ENCODE results near the gene MTX3.

The MTX3 gene

GRCh38 chr5:79966448-79966847 lies 24.6 kb downstream of the MTX3 start:
- Histone ChIP-seq H3K27ac (ENCODE audit: extremely low read depth, low read depth, low read length) (no peak overlapping the region), H3K36me3 (ENCODE audit: control insufficient read depth in 2 of 2, insufficient read depth in 1 of 2, low read length in 2 of 2) (no peaks in the 10 kb centered on the region), H3K9me3 (ENCODE audit: control insufficient read depth, insufficient read depth, low read depth, low read length) (no peaks in the 10 kb centered on the region), H3K4me3 (ENCODE audit: low read depth, low read length) (no peak overlapping the region), H3K4me1 (ENCODE audit: control insufficient read depth, insufficient read depth, low read length) (no peaks in the 10 kb centered on the region)
- ChIA-PET CTCF (no interaction called here), POLR2A (no interaction called here)
- TF ChIP-seq, protein P1, sequence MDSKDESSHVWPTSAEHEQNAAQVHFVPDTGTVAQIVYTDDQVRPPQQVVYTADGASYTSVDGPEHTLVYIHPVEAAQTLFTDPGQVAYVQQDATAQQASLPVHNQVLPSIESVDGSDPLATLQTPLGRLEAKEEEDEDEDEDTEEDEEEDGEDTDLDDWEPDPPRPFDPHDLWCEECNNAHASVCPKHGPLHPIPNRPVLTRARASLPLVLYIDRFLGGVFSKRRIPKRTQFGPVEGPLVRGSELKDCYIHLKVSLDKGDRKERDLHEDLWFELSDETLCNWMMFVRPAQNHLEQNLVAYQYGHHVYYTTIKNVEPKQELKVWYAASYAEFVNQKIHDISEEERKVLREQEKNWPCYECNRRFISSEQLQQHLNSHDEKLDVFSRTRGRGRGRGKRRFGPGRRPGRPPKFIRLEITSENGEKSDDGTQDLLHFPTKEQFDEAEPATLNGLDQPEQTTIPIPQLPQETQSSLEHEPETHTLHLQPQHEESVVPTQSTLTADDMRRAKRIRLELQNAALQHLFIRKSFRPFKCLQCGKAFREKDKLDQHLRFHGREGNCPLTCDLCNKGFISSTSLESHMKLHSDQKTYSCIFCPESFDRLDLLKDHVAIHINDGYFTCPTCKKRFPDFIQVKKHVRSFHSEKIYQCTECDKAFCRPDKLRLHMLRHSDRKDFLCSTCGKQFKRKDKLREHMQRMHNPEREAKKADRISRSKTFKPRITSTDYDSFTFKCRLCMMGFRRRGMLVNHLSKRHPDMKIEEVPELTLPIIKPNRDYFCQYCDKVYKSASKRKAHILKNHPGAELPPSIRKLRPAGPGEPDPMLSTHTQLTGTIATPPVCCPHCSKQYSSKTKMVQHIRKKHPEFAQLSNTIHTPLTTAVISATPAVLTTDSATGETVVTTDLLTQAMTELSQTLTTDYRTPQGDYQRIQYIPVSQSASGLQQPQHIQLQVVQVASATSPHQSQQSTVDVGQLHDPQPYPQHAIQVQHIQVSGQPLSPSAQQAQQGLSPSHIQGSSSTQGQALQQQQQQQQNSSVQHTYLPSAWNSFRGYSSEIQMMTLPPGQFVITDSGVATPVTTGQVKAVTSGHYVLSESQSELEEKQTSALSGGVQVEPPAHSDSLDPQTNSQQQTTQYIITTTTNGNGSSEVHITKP (tag by site-specific recombination; IDR thresholded peaks at IDR 0.05) = no peak
- TF ChIP-seq, protein P2, sequence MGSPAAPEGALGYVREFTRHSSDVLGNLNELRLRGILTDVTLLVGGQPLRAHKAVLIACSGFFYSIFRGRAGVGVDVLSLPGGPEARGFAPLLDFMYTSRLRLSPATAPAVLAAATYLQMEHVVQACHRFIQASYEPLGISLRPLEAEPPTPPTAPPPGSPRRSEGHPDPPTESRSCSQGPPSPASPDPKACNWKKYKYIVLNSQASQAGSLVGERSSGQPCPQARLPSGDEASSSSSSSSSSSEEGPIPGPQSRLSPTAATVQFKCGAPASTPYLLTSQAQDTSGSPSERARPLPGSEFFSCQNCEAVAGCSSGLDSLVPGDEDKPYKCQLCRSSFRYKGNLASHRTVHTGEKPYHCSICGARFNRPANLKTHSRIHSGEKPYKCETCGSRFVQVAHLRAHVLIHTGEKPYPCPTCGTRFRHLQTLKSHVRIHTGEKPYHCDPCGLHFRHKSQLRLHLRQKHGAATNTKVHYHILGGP (tag by site-specific recombination; IDR thresholded peaks at IDR 0.05) = no peak
- no peak for TF ChIP-seq KLF16 (tag by site-specific recombination; IDR thresholded peaks at IDR 0.05)
- no peak for TF ChIP-seq ZNF366 (tag by site-specific recombination; conservative IDR thresholded peaks at IDR 0.05)
- no peak for TF ChIP-seq ZFP41 (tag by site-specific recombination; IDR thresholded peaks at IDR 0.05; ENCODE audit: borderline replicate concordance)
- no peak for TF ChIP-seq SALL2 (tag by site-specific recombination; IDR thresholded peaks at IDR 0.05; ENCODE audit: borderline replicate concordance)
- no peak for TF ChIP-seq ZNF138 (tag by site-specific recombination; IDR thresholded peaks at IDR 0.05; ENCODE audit: borderline replicate concordance)
- no peak for TF ChIP-seq MZF1 (tag by site-specific recombination; IDR thresholded peaks at IDR 0.05; ENCODE audit: borderline replicate concordance)
- no peak for TF ChIP-seq SCRT1 (tag by site-specific recombination; IDR thresholded peaks at IDR 0.05; ENCODE audit: borderline replicate concordance)
- TF ChIP-seq ZNF560 (tag by site-specific recombination; IDR thresholded peaks at IDR 0.05; ENCODE audit: borderline replicate concordance) = no peak
- no peak for TF ChIP-seq ZNF785 (tag by site-specific recombination; IDR thresholded peaks at IDR 0.05)
- TF ChIP-seq ZNF561 (tag by site-specific recombination; IDR thresholded peaks at IDR 0.05; ENCODE audit: borderline replicate concordance) = no peak
- TF ChIP-seq ZNF76 (tag by site-specific recombination; IDR thresholded peaks at IDR 0.05; ENCODE audit: borderline replicate concordance, low read depth) = no peak
- TF ChIP-seq, protein P3, sequence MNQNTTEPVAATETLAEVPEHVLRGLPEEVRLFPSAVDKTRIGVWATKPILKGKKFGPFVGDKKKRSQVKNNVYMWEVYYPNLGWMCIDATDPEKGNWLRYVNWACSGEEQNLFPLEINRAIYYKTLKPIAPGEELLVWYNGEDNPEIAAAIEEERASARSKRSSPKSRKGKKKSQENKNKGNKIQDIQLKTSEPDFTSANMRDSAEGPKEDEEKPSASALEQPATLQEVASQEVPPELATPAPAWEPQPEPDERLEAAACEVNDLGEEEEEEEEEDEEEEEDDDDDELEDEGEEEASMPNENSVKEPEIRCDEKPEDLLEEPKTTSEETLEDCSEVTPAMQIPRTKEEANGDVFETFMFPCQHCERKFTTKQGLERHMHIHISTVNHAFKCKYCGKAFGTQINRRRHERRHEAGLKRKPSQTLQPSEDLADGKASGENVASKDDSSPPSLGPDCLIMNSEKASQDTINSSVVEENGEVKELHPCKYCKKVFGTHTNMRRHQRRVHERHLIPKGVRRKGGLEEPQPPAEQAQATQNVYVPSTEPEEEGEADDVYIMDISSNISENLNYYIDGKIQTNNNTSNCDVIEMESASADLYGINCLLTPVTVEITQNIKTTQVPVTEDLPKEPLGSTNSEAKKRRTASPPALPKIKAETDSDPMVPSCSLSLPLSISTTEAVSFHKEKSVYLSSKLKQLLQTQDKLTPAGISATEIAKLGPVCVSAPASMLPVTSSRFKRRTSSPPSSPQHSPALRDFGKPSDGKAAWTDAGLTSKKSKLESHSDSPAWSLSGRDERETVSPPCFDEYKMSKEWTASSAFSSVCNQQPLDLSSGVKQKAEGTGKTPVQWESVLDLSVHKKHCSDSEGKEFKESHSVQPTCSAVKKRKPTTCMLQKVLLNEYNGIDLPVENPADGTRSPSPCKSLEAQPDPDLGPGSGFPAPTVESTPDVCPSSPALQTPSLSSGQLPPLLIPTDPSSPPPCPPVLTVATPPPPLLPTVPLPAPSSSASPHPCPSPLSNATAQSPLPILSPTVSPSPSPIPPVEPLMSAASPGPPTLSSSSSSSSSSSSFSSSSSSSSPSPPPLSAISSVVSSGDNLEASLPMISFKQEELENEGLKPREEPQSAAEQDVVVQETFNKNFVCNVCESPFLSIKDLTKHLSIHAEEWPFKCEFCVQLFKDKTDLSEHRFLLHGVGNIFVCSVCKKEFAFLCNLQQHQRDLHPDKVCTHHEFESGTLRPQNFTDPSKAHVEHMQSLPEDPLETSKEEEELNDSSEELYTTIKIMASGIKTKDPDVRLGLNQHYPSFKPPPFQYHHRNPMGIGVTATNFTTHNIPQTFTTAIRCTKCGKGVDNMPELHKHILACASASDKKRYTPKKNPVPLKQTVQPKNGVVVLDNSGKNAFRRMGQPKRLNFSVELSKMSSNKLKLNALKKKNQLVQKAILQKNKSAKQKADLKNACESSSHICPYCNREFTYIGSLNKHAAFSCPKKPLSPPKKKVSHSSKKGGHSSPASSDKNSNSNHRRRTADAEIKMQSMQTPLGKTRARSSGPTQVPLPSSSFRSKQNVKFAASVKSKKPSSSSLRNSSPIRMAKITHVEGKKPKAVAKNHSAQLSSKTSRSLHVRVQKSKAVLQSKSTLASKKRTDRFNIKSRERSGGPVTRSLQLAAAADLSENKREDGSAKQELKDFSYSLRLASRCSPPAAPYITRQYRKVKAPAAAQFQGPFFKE (tag by site-specific recombination; IDR thresholded peaks at IDR 0.05; ENCODE audit: borderline replicate concordance) = no peak
- TF ChIP-seq, protein P4, sequence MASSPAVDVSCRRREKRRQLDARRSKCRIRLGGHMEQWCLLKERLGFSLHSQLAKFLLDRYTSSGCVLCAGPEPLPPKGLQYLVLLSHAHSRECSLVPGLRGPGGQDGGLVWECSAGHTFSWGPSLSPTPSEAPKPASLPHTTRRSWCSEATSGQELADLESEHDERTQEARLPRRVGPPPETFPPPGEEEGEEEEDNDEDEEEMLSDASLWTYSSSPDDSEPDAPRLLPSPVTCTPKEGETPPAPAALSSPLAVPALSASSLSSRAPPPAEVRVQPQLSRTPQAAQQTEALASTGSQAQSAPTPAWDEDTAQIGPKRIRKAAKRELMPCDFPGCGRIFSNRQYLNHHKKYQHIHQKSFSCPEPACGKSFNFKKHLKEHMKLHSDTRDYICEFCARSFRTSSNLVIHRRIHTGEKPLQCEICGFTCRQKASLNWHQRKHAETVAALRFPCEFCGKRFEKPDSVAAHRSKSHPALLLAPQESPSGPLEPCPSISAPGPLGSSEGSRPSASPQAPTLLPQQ (tag by site-specific recombination; IDR thresholded peaks at IDR 0.05) = no peak
- TF ChIP-seq ZNF354C (tag by site-specific recombination; IDR thresholded peaks at IDR 0.05; ENCODE audit: borderline replicate concordance, low read depth) = no peak
- TF ChIP-seq ZNF677 (tag by site-specific recombination; IDR thresholded peaks at IDR 0.05) = no peak
